ENCODE data around the gene HSD3B7.

Gene HSD3B7

GRCh38 chr16:31004658-31005057 lies 19.7 kb downstream of the HSD3B7 start:
- in situ Hi-C loops (cut with HindIII; ENCODE audit: low sequenced_read_pairs) = loop anchor here (5.0 kb wide), 1 partner anchor 58 kb away; no protein-coding TSS in a partner anchor
- no peak for DNase-seq (ENCODE audit: low read depth)
- TF ChIP-seq CTCF (IDR thresholded peaks at IDR 0.05; ENCODE audit: low read depth, low read length, missing control alignments) = no peak
- H3K4me3 ChIP-seq (ENCODE audit: low read depth, low read length) = no peak overlapping the region

GRCh38 chr16:31005350-31006085 lies 20.5 kb downstream of the HSD3B7 start:
- in situ Hi-C loops (cut with HindIII; ENCODE audit: low sequenced_read_pairs) = no loop called here
- no peak for DNase-seq (ENCODE audit: low read depth)
- no peak for TF ChIP-seq CTCF (IDR thresholded peaks at IDR 0.05; ENCODE audit: low read depth, low read length, missing control alignments)
- no peak overlapping the region for H3K4me3 ChIP-seq (ENCODE audit: low read depth, low read length)

GRCh38 chr16:31006086-31006385 lies 21.0 kb downstream of the HSD3B7 start:
- no peak for TF ChIP-seq CTCF (IDR thresholded peaks at IDR 0.05; ENCODE audit: low read depth, low read length, missing control alignments)
- in situ Hi-C loops (cut with HindIII; ENCODE audit: low sequenced_read_pairs) = no loop called here

GRCh38 chr16:31006589-31006988 lies 21.6 kb downstream of the HSD3B7 start:
- H3K4me3 ChIP-seq (ENCODE audit: low read depth, low read length) = no peak overlapping the region
- DNase-seq (ENCODE audit: low read depth) = no peak
- no peak for TF ChIP-seq CTCF (IDR thresholded peaks at IDR 0.05; ENCODE audit: low read depth, low read length, missing control alignments)
- in situ Hi-C loops (cut with HindIII; ENCODE audit: low sequenced_read_pairs) = no loop called here

More at GRCh38 chr16:31006086-31006385, 21.0 kb downstream of the HSD3B7 start:
- no peak for DNase-seq (ENCODE audit: low read depth)
- H3K4me3 ChIP-seq (ENCODE audit: low read depth, low read length) = no peak overlapping the region

GRCh38 chr16:31007684-31008083 lies 22.7 kb downstream of the HSD3B7 start:
- TF ChIP-seq CTCF (IDR thresholded peaks at IDR 0.05; ENCODE audit: low read depth, low read length, missing control alignments) = no peak
- in situ Hi-C loops (cut with HindIII; ENCODE audit: low sequenced_read_pairs) = no loop called here
- H3K4me3 ChIP-seq (ENCODE audit: low read depth, low read length) = no peak overlapping the region
- no peak for DNase-seq (ENCODE audit: low read depth)

GRCh38 chr16:31008149-31008548 lies 23.1 kb downstream of the HSD3B7 start:
- DNase-seq (ENCODE audit: low read depth) = peak; percentile 53
- in situ Hi-C loops (cut with HindIII; ENCODE audit: low sequenced_read_pairs) = no loop called here
- TF ChIP-seq CTCF (IDR thresholded peaks at IDR 0.05; ENCODE audit: low read depth, low read length, missing control alignments) = no peak
- no peak overlapping the region for H3K4me3 ChIP-seq (ENCODE audit: low read depth, low read length)

Data from astrocyte of the cerebellum (primary cell).